HG03457 (cell line): Measurements from ENCODE around the gene LRRC7.

ENCODE experiments used
- ATAC-seq: cut with Tn5 transposase; IDR thresholded peaks from one replicate; pipeline ENCODE4 v1.9.1; 2021; ENCODE audit warnings: moderate number of reproducible peaks; ENCODE audit not compliant: unreplicated experiment

Gene LRRC7

GRCh38 chr1:69567652-69568420 lies at the start of gene LRRC7:
TSS of gene LRRC7 (plus strand) at chr1:69567922. CDS start at chr1:69568640, 718 bp downstream.
- no peak for ATAC-seq

DNA sequence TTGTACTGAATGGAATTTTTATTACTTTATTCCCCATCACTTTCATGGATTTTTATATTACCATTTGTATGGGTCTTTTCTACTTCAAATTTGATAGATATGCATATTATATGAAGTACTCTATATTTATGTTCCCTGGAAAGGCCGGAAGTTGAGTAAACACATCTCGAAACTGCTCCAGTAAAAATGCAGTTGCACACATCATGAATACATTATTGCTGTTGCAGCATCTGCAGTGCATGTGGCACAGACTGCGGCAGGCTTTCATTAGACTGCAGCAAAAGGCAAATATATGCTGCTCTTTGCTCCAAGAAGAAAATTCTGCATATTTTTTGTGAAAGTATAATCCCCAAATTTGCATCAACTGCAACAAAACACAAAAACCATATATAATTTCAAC lies 48.7 kb upstream of the LRRC7 start:
- ATAC-seq = no peak

GRCh38 chr1:69520326-69520725 lies 47.4 kb upstream of the LRRC7 start:
- no peak for ATAC-seq

- ATAC-seq = no peak
These were observed 44.7 kb upstream of the LRRC7 start for GRCh38 chr1:69523032-69523431.

DNA sequence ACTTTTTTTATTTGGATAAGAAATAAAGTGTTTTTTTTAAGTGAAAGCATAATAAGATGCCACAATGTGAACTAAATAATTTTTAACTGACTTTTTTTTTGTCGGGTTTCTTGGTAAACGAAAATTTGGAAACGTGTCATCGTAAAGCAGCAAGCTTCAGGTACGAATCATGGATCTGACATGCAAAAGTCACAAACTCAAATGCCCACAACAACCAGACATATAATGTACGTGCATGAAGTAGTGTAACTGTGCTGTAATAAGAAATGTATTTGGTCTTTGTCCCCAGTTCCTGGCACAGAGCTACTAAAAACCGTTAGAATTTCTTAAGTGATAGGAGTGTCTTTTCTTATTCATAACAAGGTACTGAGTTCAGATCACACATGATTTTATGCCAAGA lies 44.3 kb upstream of the LRRC7 start:
- ATAC-seq = no peak

DNA sequence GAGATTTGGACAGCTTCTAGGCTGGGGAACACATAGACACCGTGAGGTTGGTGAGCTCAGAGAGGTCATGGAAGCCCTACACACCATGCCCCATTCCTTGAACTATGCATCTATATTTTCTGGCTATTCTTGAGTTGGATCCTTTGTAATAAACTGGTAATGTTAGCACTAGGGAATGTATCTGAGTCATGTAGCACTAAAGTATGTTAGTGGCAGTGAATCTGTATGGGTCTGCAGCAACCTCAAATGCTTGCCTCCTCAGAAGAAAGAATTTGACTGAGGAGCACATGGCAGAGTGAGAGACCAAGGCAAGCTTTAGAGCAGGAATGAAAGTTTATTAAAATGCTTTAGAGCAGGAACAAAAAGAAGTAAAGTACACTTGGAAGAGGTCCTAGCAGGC lies 43.7 kb upstream of the LRRC7 start:
- no peak for ATAC-seq

DNA sequence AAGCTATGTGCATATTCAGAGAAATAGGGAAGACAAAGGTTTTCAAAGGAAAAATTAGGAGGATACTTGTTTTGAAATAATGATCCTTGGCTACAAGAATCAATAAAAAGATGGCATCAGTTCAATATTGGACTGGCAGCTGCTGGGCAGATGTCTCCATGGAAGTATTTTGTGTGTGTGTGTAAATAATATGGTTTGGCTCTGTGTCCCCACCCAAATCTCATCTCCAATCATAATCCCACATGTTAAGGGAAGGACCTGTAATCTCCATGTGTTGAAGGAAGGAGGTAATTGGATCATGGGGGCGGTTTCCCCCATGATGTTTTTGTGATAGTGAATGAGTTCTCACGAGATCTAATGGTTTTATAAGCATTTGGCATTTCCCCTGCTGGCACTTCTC lies 40.4 kb upstream of the LRRC7 start:
- no peak for ATAC-seq

DNA sequence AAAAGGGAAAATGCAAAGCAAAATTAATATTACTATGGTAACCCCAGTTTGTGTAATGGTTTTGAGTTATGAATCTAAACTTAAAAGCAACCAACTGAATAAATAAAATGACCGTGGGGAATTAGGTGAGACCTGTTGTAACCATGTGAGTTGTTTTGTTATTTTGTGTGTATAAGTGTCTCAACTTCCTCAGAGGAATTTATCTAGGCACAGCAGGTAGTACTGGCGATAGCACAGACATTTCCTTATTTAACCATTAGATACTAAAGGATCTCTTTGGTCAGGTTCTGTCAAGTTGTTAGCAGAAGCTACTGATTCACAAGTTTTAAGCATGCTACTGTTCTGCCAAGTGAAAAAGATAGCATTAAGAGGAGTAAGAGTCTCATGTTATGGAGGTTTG lies 39.3 kb upstream of the LRRC7 start:
- ATAC-seq = no peak

GRCh38 chr1:69533343-69533742 lies 34.4 kb upstream of the LRRC7 start:
- no peak for ATAC-seq

DNA sequence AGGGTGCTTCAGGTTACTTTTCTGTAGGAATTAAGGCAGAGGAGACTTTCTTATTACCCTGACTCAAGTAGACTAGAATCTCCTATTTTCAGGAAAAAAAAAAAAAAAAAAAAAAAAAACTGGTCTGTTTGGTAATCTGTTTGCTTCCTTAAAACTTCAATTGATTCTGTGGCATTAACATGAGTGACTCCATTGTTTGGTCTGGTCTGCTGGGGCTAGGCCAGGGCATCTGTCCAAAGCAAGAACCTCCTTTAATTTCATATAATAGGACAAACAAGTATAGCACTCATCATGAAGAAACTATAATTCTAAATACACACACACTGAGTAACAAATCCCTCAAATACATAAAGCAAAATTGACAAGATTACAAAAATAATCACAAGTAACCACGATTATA lies 32.9 kb upstream of the LRRC7 start:
- ATAC-seq = no peak

DNA sequence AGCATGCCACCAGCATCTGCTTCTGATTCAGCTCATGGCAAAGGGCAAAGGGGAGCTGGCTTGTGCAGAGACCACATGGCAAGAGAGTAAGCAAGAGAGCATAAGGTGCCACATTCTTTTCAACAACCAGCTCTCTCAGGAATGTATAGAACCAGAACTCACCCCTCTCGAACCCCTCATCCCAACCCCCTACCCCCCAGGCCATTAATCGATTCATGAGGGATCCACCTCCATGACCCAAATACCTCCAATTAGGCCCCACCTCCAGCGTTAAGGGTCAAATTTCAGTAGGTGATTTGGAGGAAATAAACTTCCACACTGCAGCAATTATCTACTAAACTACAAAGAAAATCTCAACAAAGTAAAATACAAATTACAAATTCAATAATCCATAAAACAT lies 32.2 kb upstream of the LRRC7 start:
- ATAC-seq = no peak

- ATAC-seq = no peak
These were observed 27.7 kb upstream of the LRRC7 start for GRCh38 chr1:69540052-69540451.

DNA sequence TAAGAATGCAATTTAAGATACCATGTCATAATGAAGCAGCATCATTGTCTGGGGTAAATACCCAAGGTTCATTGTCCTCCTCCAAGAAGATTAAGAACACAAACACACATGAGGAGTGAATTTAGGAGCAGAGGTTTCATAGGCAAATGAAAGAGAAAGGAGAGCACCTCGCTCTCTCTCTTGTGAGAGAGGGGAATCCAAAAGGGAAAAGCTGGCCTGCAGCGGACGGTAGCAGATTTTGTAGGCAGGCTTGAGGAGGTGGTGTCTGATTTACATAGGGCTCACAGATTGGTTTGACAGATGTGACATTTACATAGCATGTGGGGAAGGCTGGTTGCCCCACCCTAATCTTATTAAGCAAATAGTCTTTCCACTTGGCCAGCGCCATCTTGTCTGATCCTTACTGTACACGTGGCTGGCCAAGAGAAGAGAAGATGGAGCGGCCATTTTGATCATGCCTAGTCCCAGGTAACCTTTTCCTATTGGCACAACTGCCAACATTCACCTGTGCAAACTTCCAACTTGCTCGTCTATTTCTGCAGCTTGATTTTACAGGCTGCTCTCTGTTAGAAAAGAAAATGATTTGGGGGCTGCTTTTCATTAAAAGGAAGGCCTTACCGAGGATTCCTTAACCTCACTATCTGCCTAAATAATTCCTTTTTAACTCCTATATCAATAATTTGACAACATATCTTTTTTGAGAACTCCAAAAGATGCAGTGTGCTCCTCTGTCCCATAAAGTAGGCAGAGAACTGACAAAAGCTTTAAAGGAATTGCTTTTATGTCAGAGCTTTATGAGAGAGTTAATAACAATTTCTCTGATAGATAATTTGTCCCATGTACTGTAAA lies 16.0 kb upstream of the LRRC7 start:
- ATAC-seq = no peak

DNA sequence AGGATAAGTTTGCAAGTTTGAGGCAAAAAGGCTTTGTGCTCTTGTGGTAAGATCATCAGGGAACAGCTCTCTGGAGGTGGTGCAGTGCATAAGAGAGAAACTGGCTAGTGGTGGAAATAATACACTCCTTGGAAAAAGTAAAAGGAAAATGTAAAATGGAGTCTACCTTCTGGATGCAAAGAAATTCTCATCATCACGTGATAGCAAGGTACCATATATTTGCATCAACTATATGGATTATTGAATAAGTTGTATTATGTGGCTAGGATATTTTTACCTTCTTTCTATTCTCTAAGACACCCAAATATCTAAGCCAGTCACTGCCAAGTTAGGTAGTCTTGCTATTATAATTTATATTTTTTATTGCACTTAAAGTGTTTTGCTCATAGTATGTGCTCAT lies 14.0 kb upstream of the LRRC7 start:
- ATAC-seq = no peak

DNA sequence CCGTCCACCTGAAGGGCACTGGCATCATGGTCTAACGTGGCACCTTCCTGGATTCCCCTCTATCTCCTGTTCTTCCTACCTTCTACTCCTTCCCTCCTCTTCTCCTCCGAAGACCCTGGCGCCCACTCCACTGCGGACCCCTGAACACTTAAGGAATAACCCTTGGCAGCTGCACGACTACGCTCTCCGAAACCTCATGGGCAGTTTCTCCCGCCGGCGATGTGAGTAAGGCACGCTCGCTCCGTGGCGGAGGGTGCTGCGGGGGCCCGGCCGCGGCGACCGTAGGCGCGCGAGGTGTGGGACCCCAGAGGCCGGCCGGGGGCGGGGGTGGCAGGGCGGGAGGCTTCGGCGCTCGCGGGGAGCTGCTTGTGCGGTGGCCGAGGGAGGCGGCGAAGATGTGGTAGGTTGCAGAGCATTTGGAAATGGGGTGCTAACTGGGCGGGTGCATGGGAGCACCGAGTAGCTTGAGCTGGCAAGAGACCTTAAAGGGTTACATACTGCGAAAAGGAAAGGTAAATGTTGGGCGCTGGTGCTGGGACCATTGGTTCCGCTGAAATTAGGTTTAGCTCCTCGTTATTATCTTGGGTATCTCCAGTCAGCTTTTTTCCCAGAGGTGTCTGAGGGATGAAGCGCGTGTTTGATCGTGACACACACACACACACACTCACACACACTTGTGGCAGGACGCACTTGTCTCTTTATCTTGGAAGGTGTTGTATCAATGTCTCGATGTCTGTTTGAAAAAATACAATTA lies 876 bp downstream of the LRRC7 start:
- no peak for ATAC-seq

DNA sequence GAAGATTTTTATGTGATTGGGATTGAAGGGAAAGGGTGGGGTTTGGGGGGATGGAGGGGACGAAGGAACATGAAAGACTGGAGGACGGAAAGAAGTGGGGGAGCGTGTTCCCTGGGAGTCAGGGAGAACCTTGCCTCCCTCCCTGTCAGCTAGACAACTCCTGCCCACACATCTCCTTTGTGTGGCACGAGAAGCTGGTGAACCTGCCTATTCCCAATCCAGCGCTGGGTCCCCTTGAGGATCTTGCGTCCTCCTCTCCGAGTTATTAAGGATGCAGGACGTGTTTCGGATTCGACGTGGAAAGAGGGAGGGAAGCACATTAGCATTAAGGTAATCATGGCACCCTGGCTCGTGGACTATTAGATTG lies 1.4 kb downstream of the LRRC7 start:
- ATAC-seq = no peak

- ATAC-seq = no peak
These were observed 2.0 kb downstream of the LRRC7 start for GRCh38 chr1:69569576-69570328.

GRCh38 chr1:69570356-69570755 lies 2.6 kb downstream of the LRRC7 start:
- no peak for ATAC-seq

DNA sequence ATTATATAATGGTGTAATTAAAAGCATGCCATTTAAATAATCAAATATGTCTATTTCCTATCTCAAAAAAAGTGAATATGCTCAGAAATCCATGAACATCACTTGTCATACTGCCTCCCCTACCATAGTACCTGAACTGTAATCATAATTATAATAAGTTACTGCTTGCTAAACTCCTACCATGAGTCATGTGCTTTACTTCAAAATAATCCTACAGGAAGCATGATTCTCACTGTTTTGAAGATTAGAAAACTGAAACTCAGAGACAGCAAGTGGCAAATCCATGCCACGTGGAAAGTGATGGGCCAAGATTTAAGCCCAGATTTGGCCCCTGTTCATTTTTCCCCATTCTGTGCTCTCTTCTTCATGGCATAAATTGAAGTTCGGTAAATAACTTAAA lies 5.2 kb downstream of the LRRC7 start:
- ATAC-seq = no peak

DNA sequence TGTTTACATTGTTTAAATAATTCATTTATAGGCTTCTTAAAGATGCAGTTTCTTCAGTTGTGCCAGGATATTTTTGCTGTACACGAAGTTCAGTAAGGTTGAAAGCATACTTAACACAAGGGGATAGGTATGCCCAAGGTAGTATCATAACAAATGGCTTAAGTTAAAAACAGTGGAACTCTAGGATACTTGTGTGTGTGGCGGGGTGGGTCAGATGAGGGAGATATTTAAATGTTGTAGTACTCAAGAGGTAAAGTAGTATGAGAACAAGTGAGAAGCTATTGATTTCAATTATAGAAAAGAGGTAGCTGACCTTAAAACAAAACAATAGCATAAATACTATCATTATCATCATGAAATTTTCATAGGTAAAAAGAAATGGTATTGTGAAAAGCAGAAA lies 6.2 kb downstream of the LRRC7 start:
- ATAC-seq = no peak

DNA sequence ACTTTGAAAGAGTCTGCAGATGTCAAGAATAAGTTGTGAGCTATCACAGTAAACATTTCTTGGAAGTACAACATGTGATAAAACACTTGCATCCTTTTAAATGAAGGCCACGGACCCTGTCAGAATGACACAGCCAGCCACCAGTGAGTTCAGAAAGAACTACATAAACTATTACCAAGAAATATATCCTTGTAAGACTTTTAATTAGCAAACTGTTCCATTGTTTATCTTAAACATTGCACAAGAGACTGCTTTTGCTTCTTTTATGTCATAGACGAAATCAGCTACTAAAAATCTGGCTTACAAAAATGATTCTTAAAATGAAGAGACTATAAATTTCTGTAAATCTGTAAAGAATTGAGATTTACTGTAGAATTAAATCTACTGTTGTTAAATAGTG lies 17.9 kb downstream of the LRRC7 start:
- no peak for ATAC-seq
